Measurements from ENCODE around the gene RUVBL2. TPM values are rescaled to one million over a fixed set of nuclear protein-coding genes. Genes with fewer than 3 reads are reported as not detected.

Gene RUVBL2
- polyA plus RNA-seq, 3 donors, result 40.1 to 44.4 (median 41.9) TPM

DNA sequence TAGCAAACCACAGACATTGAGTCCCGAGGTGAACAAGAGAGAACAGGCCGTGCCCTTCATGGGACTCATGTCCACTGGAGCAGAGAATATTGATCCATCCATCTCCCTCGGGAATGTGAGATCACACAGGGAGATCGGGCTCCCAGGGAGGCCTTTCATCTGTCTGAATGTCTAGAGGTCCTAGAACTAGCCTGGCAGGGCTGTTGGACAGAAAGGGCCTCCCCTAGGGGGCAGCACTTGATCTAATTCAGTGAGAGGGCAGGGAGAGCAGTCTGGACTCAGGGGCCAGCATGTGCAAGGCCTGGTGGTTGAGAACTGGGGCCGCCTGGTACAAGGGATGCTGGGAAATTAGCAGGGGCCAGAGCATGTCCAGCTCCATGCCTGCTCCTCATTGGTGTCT is 4.3 kb downstream of the RUVBL2 start:
- H3K9me3 Mint-ChIP-seq, result no peaks in the 10 kb centered on the region
- Histone ChIP-seq H3K27me3 (ENCODE audit: control insufficient read depth in 2 of 2, insufficient read depth in 2 of 2, low read length in 2 of 2) (no peaks in the 10 kb centered on the region), H3K79me2 (ENCODE audit: insufficient read depth, low read length) (peaks cover 43% of the 10 kb centered on the region), H3K27ac (ENCODE audit: low read depth in 1 of 2, low read length in 2 of 2) (no peak overlapping the region), H2AFZ (ENCODE audit: insufficient read depth, low read depth, low read length, poor library complexity, severe bottlenecking) (no peak overlapping the region), H3K9me3 (replicated peaks in 1 of 2; ENCODE audit: control insufficient read depth in 1 of 2, insufficient read depth in 1 of 2, low read length in 2 of 2) (no peaks in the 10 kb centered on the region), H3K4me1 (ENCODE audit: control insufficient read depth in 1 of 2, insufficient read depth in 2 of 2, low read length in 2 of 2) (peaks cover 12 to 18% of the 10 kb centered on the region in 2 donors), H3K4me3 (replicated peaks in 1 of 3; ENCODE audit: low read depth in 2 of 3, low read length in 3 of 3) (no peak overlapping the region), H3K4me2 (replicated peaks; ENCODE audit: extremely low read depth, low read length, poor library complexity, severe bottlenecking) (no peak overlapping the region), H4K20me1 (ENCODE audit: insufficient read depth, low read length) (no peaks in the 10 kb centered on the region), H3K36me3 (replicated peaks in 1 of 2; ENCODE audit: control insufficient read depth in 1 of 2, insufficient read depth in 2 of 2, low read length in 2 of 2) (peaks cover under 1 to 13% of the 10 kb centered on the region in 2 donors), H3K9ac (ENCODE audit: insufficient read depth, low read length, poor library complexity, severe bottlenecking) (no peak overlapping the region)
- DNase-seq, result peak in 1 of 3 donors; percentile 43
- TF ChIP-seq, protein P1, sequence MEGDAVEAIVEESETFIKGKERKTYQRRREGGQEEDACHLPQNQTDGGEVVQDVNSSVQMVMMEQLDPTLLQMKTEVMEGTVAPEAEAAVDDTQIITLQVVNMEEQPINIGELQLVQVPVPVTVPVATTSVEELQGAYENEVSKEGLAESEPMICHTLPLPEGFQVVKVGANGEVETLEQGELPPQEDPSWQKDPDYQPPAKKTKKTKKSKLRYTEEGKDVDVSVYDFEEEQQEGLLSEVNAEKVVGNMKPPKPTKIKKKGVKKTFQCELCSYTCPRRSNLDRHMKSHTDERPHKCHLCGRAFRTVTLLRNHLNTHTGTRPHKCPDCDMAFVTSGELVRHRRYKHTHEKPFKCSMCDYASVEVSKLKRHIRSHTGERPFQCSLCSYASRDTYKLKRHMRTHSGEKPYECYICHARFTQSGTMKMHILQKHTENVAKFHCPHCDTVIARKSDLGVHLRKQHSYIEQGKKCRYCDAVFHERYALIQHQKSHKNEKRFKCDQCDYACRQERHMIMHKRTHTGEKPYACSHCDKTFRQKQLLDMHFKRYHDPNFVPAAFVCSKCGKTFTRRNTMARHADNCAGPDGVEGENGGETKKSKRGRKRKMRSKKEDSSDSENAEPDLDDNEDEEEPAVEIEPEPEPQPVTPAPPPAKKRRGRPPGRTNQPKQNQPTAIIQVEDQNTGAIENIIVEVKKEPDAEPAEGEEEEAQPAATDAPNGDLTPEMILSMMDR (IDR thresholded peaks at IDR 0.05), result peak; percentile 42
- peaks cover 7 to 29% of the 10 kb centered on the region in 2 donors for H3K36me3 Mint-ChIP-seq
- peaks cover 13% of the 10 kb centered on the region for H3K4me1 Mint-ChIP-seq
- intact Hi-C loops (cut with micrococcal nuclease), result loop anchor here in 1 of 2 donors (10.0 kb wide), 1 partner anchor 673 kb away; the partner anchor contains the start of gene EMP3
- H3K27me3 Mint-ChIP-seq (ENCODE audit: low read depth in 3 of 3), result no peaks in the 10 kb centered on the region
- peak overlapping the region in 2 of 7 donors; percentile 23 to 36 for H3K27ac Mint-ChIP-seq
- whole genome bisulfite sequencing (ENCODE audit: insufficient coverage), result 89% methylated on average over 5 of the region's 5 CpGs
- H3K4me3 Mint-ChIP-seq, result no peak overlapping the region

DNA sequence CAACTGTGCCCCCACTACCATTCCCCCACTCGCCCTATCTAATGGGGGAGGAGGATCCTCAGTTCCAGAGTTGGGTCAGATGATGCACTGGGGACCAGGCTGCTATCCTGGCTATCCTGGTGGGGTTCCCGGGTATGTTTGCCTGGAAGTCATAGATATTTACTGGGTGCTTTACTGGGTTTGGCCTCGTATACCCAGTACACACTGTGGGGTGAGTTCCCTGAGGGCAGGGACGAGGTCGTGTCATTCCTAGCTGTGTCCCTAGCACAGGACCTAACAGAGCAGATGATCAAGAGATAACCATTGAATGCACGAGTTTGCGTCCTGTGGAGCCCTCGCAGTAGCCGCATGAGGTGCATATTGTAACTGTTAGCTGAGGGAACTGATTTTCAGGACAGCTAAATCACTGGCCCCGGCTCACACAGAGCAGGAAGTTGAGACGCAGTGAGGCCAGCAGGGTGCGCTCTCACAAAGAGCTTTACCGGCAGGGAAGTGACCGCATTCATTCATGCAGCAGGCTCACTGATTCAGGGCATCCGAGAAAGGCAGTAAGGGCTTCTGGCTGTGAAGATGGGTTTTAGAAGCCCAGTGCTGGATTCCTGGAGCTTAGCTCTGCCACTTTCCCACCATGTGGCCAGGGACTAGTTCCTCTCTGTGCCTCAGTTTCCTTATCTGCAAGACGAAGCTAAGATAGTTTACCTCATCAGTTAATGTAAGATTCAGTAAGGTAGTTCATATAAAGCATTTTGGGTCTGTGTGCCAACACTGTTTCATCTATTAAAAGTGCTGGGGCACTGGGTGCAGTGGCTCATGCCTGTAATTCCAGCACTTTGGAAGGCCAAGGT is 6.0 kb downstream of the RUVBL2 start:
- Histone ChIP-seq H3K27me3 (ENCODE audit: control insufficient read depth in 2 of 2, insufficient read depth in 2 of 2, low read length in 2 of 2) (no peaks in the 10 kb centered on the region), H2AFZ (ENCODE audit: insufficient read depth, low read depth, low read length, poor library complexity, severe bottlenecking) (no peak overlapping the region), H3K4me2 (replicated peaks; ENCODE audit: extremely low read depth, low read length, poor library complexity, severe bottlenecking) (no peak overlapping the region), H3K9me3 (replicated peaks in 1 of 2; ENCODE audit: control insufficient read depth in 1 of 2, insufficient read depth in 1 of 2, low read length in 2 of 2) (no peaks in the 10 kb centered on the region), H3K79me2 (ENCODE audit: insufficient read depth, low read length) (peaks cover 31% of the 10 kb centered on the region), H3K9ac (ENCODE audit: insufficient read depth, low read length, poor library complexity, severe bottlenecking) (no peak overlapping the region), H3K4me1 (ENCODE audit: control insufficient read depth in 1 of 2, insufficient read depth in 2 of 2, low read length in 2 of 2) (peaks cover 3 to 7% of the 10 kb centered on the region in 2 donors), H3K27ac (ENCODE audit: low read depth in 1 of 2, low read length in 2 of 2) (no peak overlapping the region), H3K4me3 (replicated peaks in 1 of 3; ENCODE audit: low read depth in 2 of 3, low read length in 3 of 3) (no peak overlapping the region), H3K36me3 (replicated peaks in 1 of 2; ENCODE audit: control insufficient read depth in 1 of 2, insufficient read depth in 2 of 2, low read length in 2 of 2) (peaks cover 15 to 30% of the 10 kb centered on the region in 2 donors), H4K20me1 (ENCODE audit: insufficient read depth, low read length) (no peaks in the 10 kb centered on the region)
- Mint-ChIP-seq H3K36me3 (peaks cover 23 to 46% of the 10 kb centered on the region in 2 donors), H3K4me1 (peaks cover 6% of the 10 kb centered on the region), H3K9me3 (no peaks in the 10 kb centered on the region), H3K27me3 (ENCODE audit: low read depth in 3 of 3) (peaks cover 0 to 2% (median 0%) of the 10 kb centered on the region in 3 donors), H3K27ac (peak overlapping the region in 3 of 7 donors; percentile 10 to 74 (median 42)), H3K4me3 (no peak overlapping the region)
- WGBS (ENCODE audit: insufficient coverage), result 70% methylated on average over 15 of the region's 16 CpGs
- intact Hi-C loops (cut with micrococcal nuclease), result loop anchor here in 1 of 2 donors (10.0 kb wide), 1 partner anchor 675 kb away; the partner anchor contains the start of gene EMP3
- TF ChIP-seq, protein P1 (IDR thresholded peaks at IDR 0.05), result peak; percentile 68
- peak; percentile 31 to 58 (median 35) for DNase-seq
